HG02938 (cell line): ENCODE data around the gene RAD51B.
A peak's percentile ranks its signal among the peaks of the same experiment; 100 is the strongest.

Source experiments
- ATAC-seq: cut with Tn5 transposase; IDR thresholded peaks from one replicate; pipeline ENCODE4 v1.9.1; 2021; ENCODE audit warnings: mild to moderate bottlenecking, moderate library complexity; ENCODE audit not compliant: unreplicated experiment

The RAD51B gene

DNA sequence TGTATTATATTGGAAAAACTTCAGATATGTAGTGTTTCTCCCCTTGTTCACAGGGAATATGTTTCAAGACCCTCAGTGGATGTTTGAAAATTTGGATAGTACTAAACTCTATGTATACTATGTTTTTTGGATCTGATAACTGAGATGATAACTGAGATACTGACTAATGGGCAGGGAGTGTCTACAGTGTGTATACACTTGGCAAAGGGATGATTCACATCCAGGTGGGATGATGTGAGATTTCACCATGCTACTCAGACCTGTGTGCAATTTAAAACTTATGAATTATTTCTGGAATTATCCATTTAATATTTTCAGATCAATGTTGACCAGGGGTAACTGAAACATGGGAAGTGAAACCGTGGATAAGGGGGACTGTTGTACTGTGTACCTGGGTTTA lies 13.8 kb downstream of the RAD51B start:
- no peak for ATAC-seq

DNA sequence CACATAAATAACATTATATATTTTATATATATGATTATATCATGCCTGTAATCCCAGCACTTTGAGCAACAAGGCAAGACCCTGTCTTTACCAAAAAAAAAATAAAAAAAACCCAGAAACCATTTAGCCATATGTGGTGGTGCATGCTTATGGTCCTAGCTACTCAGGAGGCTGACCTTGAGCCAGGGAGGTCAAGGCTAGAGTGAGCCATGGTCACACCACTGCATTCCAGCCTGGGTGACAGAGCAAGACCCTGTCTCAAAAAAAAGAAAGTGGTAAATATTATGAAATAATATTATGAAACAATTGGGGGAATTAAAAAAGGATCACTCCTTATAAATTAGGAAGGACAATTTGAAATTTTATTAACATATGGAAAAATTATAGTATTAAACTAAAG lies 16.0 kb downstream of the RAD51B start:
- ATAC-seq = no peak

DNA sequence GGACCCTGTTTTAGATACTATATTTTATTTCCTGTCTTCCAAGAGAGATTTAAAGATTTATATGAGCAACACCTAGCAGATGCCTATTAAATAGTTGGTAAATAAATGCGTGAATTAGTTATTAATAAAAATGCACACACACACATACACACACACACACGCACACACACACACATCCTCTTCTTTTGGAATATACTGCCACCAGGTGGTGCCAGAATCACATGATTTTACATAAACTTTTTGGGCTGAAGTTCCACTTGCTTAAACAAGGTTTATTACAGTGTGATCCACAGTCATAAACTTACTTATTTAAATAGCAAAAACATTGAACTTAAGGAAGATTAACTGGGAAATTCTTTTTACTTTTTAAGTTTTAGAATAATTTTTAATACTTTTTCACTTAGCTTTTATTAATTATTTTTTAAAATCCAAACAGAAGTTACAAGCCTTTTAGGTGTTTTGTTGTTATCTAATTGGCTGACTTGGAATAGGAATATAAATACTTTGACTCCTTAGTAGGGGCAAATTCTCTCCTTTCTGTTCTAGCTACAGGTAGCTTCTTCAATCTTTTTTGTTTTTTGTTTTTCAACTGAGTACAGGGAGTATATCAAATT lies 17.5 kb downstream of the RAD51B start:
- no peak for ATAC-seq

DNA sequence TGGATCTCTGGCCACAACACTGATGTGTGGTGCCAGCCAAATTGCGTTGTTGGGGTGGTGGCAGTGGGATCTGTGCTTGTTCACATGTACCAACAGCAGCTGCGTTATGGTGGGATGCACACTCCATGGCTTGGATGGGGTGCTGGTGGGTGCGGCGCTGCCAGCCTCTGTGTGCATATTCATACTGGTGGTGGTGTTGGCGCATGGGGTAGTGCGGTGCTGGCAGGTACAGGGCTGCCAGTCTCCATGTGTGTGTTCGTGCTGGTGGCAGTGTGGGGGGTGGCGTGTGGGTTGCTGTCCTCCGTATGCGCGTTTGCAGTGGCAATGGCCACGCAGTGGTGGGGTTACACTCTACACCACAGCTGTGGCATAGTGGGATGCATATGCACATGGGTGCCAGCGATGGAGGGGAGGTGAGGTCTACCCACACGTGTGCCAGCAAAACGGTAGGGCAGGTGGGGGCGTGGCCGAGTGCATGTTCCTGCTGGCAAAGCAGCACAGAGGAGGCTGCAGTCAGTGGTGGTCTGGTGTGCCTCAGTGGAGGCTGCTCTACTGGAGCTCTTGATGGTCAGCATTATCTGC lies 26.5 kb downstream of the RAD51B start:
- no peak for ATAC-seq

DNA sequence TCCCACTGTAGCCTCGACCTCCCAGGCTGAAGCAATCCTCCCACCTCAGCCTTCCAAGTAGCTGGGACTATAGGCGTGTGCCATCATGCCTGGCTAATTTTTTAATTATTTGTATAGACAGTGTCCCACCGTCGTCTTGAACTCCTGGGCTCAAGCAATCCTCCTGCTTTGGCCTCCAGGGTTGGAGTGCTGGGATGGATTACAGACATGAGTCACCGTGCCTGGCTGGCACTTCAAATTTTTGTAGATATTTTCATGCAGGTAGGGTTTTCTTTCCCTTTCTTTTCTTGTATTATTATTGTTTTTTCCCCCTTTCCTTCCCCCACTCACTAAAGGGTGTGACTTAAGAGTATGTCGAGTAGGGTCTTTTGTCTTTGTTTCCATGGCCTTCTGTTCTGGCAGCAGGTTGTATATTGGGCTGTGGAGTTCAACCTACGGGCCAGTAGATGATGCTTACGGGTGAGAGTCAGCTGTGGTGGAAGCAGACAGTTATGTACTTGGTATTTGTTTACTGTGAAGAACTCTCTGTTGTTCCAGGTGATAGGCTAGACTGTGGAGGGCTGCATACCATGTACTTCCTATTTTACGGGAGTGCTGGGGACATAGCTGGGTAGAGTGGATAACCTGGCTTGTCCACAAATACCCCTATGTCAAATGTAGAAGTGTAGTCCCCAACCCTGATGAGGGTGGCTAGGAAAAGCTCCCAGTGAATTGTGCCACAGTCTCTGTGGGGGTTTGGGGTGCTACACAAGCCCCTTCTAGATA lies 30.7 kb downstream of the RAD51B start:
- no peak for ATAC-seq

DNA sequence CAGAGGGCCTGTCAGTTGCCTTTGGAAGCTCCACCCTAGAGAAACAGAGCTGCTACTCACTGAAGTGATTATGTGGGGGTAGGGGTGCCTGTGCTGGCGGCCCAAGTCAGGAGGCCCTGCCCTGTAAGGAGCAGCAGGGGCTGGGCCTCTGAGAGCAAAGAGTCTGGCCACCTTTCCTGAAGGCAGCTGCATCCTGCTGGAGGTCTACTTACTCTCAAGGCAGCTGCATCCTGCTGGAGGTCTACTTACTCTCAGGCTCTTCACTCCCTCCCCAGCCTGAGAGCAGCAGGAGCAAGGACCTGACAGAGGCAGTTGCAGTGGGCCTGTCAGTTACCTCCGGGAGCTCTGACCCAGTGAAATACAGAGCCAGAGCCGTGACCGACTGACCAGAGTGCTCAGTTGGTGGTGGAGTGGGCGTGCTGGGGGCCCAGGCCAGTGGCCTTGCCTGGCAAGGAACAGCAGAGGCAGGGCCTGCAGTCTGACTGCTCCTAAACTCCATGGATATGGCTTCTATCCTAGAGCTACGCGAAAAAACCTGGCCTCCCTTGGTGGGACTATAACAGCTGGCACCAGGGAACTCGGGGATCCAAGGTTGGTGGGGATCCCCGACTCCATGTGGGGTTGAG lies 32.3 kb downstream of the RAD51B start:
- ATAC-seq = no peak

DNA sequence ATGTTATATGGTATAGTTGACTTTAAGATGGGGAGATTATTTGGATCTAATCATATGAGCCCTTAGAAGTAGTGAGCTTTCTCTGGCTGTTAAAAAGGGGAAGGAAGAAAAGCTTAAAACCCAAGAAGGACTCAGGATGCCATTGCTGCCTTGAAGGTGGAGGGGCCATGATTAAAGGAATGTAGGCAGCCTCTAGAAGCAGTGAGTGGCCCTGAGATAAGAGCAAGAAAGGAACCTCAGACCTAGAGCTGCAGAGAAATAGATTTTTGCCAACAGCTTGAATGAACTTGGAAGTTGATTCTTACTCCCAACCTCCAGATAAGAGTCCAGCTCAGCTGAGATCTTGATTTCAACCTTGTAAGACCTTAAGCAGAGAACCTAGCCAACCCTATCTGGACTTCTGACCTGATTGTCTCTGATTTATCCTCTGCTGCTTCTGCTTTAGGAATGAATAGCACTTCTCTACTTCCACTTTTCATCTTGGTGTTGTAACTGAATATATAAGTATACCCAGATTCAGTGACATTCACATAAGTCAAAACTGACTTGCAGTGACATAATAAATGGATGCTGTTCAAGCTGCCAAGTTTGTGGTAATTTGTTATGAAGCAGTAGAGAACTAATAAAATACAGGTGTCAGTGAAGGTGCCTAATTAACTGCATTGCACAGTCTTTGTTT lies 33.5 kb downstream of the RAD51B start:
- ATAC-seq = no peak

DNA sequence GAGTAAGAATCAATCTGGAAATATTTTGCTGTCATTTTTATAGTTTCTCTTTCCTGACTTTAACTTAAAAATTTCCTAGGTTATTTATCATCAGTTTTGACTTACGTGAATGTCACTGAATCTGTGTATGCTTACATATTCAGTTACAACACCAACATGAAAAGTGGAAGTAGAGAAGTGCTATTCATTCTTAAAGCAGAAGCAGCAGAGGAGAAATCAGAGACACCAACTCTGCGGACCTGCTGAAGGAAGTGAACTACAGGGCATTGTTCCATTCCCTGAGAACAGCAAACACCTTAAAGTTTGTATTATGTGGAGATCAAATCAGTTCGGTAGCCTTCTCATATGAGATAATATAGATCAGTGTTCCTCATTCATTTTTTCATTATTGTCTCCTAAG lies 34.1 kb downstream of the RAD51B start:
- ATAC-seq = no peak

DNA sequence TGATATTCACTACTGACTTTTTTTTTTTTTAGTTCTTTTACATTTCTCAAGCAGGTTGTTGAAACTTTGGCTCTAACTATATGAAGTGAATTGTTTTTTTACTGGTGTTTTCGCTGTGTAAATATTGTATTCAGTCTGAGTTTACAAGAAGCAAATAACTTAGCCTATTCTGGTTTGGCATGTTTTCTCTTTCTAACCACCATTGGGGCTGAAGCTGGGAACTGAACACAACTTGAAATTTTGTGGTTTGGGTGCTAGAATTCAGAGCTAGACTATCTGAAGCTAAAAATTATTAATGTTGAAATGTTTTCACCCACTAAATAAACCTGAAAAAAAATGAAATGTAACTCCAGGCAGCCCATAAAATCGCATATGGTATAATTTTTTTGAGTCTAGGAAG lies 37.2 kb downstream of the RAD51B start:
- no peak for ATAC-seq

DNA sequence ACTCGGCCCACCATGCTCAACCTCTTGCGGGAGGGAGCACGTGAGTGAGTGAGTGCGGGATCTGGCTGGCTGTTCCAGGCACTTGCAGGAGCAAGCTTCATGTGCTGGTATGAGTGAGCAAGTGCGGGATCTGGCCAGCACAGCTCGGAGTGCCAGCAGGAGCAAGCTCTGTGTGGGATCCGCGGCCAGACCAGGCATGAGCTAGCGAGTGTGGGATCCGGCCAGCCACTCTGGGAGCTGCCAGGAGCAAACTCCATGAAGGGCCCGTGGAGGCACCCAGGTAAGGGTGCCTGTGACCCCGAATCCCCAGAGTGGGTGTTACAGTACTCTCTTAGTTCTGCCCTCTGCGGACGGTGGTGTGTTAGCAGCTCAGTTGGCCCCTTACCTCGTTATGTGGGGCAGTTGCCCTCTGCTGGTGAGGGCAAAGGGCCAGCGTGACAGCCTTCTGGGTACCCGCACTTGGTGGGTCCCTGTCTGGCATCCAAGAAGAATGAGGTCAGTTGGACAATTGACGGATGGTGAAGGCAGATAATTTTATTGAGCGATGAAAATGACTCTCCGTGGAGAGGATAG lies 38.3 kb downstream of the RAD51B start:
- no peak for ATAC-seq

DNA sequence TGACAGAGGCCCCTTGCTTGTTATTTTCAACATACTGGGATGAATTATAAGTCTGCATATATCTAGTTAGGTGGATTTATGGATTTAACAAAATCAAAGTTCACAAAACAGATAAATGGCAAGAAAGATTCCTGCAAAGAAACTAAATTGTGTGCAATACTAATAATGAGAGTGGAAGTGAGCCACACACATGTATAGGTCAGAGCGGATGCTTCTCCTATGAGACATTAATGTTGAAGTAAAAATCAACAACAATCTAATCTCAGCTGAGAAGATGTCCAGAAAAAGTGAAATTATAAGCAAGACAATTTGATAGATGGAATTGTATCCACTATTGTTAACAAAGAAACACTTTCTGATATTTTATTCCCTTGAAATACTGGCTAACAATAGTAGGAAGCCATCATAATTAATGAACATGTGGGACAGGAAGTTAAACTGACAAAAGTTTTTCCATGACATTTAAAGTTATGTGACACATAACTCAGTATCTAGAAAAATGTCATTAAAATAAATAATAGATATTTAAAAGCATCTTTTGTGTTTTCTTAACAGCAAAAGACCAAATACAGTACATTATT lies 39.7 kb downstream of the RAD51B start:
- ATAC-seq = no peak

DNA sequence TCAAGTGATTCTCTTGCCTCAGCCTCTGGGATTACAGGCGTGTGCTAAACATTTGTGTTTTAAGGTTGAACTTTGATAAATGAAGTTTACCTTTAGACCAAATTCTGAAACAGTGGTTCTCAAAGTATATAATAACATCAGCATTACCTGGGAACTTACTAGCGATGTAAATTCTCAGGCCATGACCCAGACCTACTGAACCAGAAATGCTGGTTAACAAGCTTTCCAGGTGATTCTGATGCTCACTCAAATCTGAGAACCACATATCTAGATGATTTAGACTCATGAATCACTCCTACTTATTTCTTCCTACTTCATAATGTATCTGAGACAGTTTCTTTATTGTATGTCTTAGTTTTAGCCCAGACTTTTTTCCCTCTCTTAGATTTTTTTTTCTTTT lies 43.6 kb downstream of the RAD51B start:
- ATAC-seq = no peak

DNA sequence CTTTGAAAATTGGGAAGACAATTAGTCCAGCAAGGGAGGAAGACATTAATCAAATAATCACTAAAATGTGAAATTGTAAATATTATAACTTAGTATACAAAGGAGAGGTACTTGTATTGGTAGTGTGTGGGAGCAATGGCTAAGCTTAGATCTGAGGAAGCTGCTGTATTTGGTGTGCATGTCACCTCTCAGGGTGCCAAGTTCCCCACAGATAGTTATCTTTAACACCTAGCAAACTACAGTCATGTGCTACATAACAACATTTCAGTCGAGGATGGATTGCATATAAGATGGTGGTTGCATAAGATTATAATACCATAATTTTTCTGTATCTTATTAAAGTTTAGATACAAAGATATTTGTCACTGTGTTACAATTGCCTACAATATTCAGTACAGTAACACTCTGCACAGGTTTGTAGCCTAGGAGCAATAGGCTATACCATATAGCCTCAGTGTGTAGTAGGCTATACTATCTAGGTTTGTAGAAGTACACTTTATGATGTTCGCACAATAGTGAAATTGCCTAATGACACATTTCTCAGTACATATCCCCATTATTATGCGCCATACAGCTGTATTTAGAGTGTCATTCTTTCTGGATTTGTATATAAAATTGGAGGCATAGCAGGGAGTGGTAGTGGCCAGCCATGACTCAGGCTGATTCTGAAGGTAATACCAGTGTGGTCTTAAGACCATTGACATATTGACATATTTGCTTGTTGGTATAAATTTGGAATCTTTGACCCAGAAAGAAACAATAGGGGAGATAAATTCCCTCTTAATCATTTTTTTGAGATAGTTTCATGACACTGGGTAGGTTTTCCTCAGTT lies 55.8 kb downstream of the RAD51B start:
- ATAC-seq = no peak

DNA sequence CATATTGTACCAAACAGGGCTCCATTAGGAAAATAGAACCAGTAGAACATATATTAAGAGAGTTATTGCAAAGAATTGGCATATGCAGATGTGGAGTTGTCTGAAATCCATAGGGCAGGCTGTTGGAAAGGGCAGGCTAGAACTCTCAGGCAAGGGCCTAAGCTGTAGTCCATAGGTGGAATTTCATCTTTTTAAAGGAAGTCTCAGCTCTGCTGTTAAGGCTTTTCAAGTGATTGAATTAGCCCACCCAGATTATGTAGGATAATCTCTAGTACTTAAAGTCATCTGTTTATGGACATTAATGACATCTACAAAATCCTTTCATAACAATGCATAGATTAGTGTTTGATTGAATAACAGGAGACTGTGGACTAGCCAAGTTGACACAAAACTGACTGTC lies 59.4 kb downstream of the RAD51B start:
- ATAC-seq = no peak

DNA sequence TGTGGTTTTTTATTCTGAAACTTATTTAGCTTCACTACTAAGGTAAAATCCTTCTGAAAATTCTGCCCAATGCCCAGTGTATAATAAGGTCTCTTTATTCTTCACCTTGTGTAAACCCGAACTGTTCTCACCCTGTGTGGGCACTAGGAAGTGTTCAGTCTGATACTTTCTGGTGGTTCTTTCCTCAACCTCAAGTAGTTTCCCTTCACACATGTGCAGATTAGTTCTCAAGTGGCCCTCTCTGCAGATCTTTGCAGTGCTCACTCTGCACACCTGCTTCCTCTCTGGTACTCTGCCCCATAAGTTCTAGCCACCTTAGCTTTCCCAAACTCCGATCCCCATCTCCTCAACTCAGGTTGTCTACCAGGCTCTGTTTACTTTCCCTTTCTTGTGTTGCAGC lies 61.6 kb downstream of the RAD51B start:
- ATAC-seq = peak; percentile 92

DNA sequence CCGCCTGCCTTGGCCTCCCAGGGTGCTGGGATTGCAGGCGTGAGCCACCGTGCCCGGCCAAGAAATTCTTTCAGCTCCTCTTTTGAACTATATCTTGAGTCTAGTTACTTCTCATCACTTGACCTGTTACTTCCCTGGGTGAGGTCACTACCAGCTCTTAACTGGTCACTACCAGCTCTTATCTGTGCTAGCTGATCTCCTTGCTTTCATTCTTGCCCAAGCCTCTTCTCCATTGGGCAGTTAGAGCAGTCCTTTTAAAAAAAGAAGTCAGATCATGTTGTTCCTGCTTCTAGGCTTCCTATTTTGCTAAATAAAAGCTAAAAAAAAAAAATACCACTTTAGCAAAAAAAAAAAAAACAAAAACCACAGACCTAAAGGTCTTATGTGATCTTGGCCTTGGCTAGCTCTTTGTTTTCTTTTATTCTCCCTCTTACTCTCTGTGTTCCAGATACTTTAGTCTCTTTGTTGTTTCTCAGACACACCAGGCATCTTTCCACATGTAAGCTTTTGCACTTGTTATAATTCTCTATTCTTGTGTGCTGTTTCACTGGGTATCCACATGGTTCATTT lies 63.5 kb downstream of the RAD51B start:
- ATAC-seq = no peak

DNA sequence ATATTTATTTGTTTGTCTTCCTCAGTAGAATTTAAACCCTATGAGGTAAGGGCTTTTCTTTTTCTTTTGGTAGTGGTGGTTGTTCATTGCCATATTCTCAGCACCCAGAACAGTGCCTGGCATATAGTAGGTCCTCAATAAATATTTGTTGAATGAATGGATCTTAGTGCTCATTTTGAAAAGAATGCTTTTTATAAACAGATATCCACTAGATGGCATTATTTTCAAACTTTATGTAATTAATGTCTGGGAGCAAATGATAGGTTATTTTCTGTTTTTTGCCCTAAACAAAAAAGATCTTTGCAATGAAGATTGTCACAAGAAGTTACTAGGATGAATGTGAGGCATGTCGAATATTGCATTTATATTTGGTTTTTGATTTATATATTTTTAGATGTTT lies 64.1 kb downstream of the RAD51B start:
- no peak for ATAC-seq

DNA sequence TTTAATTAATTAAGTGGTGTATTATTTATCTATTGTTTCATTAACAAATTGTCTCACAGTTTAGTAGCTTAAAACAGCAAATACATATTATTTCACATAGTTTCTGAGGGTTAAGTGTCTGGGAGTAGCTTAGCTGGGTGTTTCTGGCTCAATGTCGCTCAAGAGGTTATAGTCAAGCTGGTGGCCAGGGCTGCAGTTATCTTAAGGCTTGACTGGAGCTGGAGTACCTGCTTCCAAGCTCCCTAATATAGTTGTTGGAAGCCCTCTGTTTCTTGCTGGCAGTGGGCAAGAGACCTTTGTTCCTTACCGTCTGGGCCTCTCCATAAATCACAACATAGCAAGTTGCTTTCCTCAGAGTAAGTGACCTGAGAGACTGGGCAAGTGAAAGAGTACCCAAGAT lies 66.6 kb downstream of the RAD51B start:
- ATAC-seq = no peak

DNA sequence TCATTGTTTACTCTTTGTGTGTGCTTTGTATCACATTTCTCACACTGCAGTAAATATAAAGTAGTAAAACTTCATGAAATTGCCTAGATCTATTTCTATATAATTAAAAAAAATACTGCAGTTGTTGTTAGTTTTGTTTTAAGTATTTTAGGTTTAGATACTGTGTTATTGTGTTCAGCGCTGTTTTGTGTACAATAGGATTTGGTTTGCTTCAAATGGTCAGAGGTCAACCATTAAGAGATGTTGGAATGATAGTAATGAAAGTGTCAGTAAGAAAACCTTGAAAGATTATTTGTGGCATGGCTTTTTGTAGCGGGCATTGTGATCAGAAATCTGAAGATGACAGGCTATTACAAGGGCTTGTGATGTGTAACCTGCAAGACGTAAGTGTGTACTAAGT lies 67.9 kb downstream of the RAD51B start:
- no peak for ATAC-seq

DNA sequence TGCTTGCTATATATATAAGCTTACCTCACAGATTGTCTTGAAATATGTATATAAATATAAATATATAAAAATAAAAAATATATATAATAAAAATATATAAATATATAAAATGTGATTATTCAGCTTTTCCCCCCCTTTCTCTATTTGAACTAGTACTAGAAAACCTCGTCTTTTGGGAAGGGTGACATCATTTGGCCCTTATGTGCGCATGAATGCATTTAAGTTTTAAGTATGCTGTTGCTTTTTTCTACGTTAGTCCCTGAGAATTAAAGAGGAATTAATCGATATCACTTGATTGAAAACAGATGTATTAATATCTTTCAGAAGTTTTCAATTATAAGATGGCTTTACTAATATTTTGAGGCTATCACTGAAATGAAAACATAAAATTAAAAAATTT lies 69.9 kb downstream of the RAD51B start:
- ATAC-seq = no peak
